DMS53 treated with DMSO at 0.1 percent for 48 hours (cell line): Measurements from ENCODE around the gene FGF7.
"Not testable (repeated sequence)": the region's sequence is repeated elsewhere in the genome, so short reads cannot be mapped to it uniquely, and the experiment has no call there.

ENCODE experiments used
- DNase-seq: peaks from one replicate; lab custom pipeline; 2025; ENCODE audit not compliant: unreplicated experiment; lab: John Stamatoyannopoulos, UW

Gene FGF7

DNA sequence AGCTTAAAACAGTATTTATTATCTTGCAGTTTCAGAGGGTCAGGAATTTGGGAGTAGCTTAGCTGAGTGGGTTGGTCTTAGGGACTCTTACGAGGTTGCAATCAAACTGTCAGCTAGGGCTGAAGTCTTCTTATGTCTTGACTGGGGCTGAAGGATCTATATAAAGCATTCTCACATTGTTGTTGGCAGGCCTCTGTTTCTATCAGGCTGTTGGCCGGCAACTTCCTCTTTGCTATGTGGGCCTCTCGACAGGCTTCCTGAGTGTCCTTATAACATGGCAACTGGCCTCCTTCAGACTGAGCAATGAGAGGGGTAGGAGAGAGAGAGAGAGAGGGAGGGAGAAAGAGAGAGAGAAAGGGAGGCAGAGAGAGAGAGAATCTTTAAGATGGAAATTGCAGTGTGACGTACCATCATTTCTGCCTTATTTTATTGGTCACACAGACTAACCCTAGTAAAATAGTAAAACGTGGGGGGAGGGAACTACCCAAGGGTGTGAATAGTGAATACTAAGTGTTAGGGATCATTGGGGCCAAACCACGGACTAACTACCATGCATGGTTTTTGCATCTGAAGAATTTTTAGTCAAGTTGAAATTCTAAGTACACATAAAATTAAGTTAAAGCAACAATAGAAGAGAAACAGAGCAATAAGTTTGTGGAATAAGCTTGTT is 16.1 kb downstream of the FGF7 start:
- no peak for DNase-seq

DNA sequence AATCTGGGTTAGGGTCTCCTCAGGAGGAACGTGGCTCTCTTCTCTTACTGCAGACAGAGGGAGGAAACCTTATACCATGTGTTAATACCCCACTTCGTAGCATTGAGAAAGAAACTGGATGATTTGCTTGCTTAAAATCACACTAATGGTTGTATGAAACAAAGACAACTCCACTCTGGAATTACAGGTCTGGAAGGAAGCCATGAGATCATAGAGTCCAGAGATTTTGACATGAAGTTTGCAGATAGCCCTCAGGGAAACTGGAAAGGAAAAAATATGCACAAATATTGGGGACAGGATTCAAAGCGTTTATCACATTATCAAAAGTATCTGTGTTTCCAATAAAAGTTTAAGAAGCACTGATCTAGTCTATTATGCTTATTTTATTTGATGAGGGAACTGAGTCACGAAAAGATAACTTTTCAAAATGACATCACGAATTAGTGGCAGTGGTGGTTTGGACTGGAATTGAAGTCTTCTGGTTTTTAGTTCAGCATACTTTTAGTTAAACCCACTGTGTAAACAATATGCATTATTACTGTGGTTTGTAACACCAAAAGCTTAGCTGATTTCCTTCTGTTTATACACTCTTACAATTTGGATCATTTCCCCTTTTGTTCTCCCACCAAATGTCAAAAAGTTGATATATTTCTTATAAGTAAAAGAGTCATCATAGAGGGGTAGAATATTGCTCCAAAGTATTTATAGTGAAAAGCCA is 16.8 kb downstream of the FGF7 start:
- no peak for DNase-seq

DNA sequence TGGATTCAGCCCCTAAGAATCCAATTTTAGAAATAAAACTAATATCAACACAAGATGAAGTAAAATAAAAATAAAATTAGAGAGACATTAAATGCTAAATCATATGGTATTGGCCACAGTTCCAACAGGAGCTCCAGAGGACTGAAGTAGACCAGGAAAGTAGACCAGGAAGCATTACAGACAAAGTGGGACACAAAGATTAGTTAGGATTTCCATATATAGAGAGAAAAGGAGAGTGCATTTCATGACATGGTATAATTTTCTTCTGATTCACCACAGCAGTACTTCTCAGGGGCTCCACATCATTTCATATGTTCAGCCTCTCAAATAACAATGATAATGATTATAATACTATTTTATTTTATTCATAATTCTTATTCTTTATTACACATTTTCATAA is 18.3 kb downstream of the FGF7 start:
- DNase-seq = no peak

DNA sequence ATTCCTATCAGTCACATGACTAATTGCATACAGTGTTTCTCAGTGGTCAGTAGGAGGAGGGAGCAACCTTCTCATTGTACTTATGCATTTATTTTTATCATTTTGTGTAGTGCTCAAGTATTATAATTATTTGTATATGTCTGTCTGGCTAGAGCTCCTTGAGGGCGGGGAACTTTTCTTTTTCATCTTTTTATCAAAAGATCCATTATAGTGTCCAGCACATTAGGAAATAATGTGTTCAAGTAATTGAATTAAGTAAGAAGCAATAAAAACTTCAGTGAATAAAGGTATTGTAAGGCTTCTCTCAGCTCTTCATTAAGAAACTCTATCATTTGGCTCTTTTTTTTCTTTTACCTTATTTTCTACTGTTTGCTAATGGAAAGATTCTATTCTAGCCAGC is 18.8 kb downstream of the FGF7 start:
- DNase-seq = no peak

DNA sequence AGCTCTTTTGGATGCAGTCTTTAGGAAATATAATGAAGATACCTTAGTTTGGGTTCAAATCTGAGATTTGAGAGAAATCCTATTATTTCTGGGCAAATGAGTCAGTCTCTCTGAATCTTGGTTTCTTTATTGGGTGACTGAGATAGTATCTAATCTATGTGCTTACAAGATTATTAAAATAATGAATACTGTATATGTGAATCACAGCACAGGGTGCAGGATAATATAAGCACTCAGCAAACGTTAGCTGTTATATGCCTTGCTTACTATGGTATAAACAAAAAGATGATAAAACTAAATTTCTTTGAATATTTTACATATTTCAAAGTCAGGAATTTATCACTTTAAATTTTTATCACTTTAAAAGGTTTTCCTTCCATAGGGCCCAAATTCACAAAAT is 29.6 kb downstream of the FGF7 start:
- DNase-seq = no peak

DNA sequence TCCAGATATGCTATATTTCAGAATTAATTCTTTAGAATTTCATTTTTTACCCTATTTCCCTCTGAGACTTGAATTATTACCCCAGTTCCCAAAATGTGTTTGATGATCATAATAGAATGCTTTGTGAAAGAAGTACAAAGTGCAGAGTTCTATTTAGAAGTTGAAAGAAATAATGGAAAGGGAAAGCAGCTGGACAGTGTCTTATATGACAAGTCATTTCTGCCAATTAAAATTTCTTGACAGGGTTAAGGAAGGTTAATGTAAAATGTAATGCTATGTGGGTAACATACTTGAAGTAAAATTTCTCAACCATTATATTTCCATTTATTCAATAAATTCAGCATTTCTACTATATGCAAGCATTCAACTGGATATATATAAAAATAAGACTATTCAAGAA is 33.1 kb downstream of the FGF7 start:
- no peak for DNase-seq

DNA sequence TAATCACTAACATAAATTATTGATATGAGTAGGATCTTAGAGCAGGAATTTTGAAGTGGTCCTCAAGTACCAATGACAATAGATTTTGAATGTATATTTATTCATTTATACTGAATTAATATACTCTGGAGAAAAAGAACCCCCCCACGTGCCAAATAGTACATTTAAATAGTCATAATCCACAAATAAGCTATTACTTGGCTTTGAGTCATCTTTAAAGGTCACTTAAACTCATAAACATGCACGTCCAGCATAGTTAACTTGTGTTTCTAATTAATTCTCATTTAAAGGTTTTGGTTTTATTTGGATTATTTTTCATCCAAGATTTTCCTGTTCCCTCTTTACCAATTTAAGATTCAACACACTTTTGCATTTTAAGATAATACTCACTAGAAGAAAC is 35.1 kb downstream of the FGF7 start:
- no peak for DNase-seq

DNA sequence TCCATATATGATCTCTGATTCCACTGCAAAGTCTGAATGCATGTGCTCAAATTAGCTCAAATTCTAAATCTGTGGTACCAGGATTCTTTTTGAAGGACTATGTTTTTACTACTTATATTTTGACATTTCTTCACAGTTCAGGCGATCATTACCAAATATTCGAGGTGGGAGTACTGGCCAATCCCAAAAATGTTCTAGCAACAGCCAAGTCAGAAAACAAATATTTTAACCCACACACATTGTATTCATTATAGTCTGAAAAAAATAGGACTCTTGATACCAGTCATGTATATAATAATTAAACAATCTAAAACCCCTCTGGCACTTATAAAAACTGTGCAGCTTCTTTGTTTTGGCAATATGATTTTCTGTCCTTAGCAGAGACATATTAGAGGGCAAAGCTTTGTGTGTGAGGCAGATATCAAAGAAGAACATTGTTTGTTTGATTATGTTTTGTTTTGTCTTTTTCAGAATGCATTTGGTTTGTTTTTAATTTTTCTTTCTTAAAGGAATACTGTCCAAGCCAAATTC is 37.4 kb downstream of the FGF7 start:
- DNase-seq = no peak

DNA sequence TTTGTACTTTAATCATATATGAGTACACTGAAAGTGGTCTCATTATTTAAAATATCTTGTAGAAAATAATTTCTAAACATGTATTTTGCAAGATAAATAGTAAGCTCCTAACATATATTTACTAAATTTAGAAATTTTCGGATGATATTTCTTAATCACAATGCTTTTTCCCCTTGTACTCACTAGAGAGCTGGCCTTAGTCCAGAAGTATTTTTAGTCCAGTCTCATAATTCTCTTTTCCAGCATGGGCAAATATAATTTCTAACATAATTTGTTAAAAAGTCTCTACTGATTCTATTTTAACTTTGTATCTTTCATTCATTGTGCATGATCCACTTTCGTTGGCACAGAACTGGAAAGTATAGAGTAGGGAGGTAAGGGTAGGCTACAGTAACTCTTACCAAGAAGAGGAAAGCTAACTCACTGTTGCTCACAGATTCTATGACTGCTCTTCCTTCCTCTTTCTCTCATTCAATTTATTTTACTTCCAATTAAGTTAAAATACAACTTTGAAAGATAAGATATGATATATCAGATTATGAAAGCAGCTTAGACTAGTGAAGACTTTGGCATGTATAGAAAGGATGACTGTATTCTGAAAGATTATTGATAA is 39.3 kb downstream of the FGF7 start:
- DNase-seq = no peak

DNA sequence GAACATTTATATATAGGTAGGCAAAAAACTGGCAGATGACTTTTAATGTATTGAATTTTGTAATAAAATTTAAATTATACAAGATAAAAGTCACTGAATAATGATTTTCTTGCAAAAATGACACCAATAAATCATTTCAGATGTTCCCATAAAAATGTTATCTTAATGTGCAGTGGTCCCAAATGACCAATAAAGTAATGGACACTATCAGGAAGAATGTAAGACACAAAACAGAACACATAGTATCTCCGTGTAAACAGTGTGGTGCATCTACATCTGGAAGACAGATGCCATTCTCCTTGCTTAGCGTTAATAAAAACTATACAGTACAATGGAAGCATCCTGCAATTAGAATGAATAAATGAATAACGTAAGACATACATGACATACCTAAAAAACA is 41.5 kb downstream of the FGF7 start:
- DNase-seq = no peak

DNA sequence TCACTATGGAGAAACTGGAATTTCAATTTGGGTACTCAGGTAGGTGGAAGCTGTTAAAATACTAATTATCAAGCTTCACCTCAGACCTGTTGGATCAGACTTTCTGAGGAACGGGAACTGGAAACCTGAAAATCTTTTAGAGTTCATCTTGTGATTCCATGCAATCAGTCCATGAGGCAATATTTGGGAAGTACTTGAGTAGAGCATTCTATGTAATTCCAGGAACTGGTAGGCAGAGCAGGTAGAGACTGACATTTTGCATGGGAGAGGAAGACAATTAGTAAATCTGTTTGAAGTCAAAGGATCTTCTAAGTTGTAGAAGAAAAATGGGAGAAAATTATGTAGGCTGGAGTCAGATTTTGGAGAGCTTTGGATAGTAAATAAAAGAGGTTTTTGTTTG is 43.1 kb downstream of the FGF7 start:
- no peak for DNase-seq

DNA sequence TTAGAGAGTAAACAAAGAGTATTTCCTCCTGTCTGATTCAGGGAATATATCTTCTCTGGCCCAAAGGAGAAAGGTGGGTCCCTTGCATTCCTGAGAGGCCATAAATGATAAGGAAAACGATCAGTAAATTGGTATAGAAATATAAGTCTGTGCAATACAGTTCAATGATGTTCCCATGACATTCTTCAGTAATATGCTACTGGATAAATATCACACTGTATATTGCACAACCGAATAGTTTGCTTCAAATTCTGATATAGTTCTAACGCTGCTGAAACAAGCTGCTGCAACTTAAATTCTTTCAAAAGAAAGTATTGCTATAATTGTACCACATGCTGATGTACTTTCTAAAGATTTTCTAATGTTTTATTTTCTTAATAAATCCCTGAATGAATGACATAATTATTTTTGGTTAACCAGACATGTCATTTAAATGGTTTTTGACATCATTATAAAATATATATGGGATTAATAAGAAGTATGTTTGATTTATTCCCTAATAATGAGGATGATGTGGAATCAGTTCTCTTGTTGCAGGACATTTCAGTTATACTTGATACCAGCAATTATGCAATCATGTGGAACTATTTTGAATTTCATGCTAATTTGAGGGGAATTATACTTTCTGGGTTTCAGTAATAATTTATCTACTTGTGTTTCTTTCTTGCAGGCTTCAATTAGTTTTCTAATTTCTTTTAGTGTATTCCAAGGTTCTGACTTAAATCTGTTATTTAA is 44.9 kb downstream of the FGF7 start:
- no peak for DNase-seq

DNA sequence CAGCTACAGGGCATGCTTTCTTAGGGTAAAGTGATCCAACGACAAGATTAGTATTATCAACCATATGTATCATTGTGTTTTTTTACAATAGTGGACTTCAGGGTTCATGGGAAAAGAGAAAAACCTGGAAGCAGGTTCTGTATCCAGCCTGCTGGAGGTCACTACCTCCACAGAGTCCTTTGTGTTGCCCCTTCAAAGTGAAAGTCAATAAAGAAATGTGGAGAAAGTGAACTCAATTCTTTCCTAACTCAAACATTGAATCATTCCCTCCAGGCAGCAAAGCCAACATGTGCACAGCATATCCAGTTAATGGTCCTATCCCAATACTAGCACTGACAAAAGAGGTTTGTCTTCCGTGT is 45.4 kb downstream of the FGF7 start:
- DNase-seq = no peak

DNA sequence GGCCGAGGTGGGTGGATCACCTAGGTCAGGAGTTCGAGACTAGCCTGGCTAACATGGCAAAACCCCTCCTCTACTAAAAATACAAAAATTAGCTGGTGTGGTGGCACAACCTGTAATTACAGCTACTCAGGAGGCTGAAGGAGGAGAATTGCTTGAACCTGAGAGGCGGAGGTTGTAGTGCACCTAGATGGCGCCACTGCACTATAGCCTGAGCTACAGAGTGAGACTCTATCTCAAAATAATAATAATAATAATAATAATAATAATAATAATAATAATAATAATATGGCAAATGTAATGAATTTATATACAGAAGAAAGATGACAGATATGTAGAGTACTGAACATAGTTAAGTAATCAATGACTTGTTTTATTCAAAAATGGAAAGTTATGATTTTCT is 48.2 kb downstream of the FGF7 start:
- DNase-seq = not testable (repeated sequence)

DNA sequence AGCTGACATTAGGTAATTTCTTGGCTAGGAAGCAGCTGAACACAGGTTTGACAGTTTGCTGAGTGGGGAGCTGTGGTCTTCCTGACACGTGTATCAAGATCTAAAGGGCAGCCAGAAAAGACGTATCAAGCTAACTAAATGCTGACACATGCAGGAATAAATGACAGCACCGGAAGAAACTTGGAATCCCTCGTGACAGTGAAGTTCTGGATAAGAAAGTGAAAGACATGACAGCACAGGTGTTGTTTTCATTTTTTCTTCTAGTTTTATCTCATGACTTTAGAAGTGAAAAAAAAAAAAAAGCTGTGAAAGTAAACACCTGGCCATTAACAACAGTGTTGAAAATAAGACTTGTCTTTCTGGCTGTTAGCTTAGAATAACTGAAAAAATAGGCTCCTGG is 48.7 kb downstream of the FGF7 start:
- DNase-seq = no peak

DNA sequence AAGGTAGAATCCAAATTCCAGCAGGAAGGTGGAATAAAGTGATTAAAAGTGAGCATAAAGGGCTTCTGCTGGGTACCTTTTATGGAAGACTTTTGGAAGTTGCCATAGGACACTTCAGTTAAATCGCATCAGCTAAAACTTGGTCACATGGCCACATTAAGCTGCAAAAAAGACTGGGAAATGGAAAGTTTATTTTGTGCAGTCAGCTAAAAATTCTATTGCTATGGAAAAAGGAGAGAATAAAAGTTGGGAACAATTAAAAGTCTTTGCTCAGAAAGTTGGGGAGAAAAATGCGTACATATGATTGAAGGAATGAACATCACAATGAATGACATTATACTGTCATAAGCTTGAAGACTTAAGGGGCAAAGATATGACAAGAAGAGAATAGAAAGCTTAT is 49.3 kb downstream of the FGF7 start:
- no peak for DNase-seq

DNA sequence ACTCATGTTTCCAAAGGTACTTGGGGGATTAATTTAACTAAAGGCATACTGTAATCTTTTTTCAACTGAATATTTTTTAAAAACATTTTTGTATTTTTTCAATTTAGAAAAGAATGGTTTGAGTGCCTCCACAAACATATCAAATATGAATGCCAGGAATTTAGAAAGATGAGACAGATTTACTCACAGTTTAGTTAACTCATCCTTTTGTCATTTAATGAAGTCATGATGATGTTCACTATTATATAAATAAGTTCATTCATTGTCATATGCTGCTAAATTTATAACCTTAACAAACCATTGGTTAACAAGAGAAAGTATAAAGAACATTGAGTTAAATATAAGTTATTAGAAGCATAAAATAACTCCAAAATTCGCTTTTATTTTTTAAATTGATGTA is 50.0 kb downstream of the FGF7 start:
- DNase-seq = no peak

DNA sequence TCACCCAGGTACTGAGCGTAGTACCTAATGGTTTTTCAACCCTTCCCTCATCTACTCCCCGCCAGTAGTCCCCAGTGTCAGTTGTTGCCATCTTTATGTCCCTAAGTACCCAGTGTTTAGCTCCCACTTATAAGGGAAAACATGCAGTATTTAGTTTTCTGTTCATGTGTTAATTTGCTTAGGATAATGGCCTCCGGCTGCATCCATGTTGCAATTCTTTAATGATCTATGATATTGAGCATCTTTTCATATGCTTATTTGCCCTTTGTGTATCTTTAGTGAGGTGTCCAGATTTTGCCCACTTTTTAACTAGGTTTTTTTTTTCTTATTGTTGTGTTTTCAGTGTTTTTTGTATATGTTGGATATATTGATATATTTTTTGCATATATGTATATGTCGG is 55.0 kb downstream of the FGF7 start:
- not testable (repeated sequence) for DNase-seq

DNA sequence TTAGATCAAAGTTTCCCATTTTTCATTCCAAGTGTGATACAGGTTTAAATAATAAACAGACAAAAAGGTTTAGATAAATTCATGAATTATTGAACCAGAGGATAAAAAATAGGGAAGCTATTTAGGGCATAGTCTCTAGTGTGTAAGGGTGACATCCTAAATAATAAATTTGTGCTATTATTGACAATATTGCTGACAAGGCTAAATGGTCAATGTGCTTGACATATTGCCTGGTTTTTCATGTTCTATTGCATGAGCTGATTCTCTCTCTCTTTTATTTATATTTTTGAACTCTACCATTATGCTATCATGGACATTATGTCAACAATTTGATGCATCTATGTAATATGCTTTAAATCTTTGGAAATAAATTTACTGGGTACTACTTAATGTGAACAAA is 55.9 kb downstream of the FGF7 start:
- not testable (repeated sequence) for DNase-seq

DNA sequence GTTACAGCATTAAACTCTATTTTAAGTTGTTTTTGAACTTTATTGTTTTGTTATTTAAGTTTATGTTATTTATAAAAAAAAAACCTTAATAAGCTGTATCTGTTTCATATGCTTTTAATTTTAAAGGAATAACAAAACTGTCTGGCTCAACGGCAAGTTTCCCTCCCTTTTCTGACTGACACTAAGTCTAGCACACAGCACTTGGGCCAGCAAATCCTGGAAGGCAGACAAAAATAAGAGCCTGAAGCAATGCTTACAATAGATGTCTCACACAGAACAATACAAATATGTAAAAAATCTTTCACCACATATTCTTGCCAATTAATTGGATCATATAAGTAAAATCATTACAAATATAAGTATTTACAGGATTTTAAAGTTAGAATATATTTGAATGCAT is 62.4 kb downstream of the FGF7 start:
- DNase-seq = not testable (repeated sequence)

DNA sequence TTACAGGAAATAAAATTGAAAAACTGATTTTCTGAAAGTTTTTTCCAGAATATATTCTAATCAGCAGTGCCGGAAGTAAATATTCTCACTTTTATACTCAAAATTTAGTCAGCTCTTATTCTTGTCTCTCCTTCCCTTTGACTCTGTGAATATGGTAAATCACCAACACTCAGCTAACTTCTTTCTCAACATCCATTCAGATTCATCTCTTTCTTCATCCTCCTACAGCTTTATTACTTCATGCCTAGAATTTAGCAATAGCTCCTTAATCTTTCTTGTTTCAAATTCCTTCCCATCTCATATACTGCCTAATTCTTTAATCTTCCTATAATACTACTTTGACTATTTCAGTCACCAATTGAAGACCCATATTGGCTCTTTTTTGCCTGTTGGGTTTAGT is 67.9 kb downstream of the FGF7 start:
- DNase-seq = no peak

DNA sequence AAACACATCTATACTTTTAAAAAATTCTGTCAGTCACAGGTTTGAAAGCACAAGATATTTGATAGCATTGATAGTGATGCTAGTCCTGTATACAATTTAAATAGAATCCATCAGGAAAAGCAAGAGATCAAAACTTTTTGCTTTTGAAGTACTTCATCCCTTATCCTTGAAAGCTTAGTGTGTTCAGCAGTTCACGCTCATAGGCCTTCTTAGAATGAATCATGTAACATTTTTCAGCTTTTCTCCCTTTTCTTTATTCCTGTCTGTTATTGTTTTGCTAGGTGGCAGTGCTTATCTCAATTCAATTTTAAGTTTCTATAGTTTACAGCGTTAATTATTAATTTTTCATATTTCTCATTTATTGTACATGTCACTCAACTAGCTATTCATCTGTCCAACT is 69.1 kb downstream of the FGF7 start:
- no peak for DNase-seq
